T-cell (primary cell): Measurements from ENCODE around the gene CNMD. TPM values are rescaled to one million over a fixed set of nuclear protein-coding genes. Genes with fewer than 3 reads are reported as not detected.

Experiments used
- ATAC-seq, 4 experiments: fragments of 200-7000 bp in 3 of 4; fragments of 150-1000 bp in 1 of 4; cut with Tn5 transposase; replicated peaks in 1 of 4; 1 replicate in 3 of 4; 2 replicates in 1 of 4; pipeline ENCODE4 v1.10.0; 2021; ENCODE audit warnings: moderate library complexity in 3 of 4, mild to moderate bottlenecking in 2 of 4, moderate number of reproducible peaks in 1 of 4
- CTCF ChIA-PET, 2 donors: fragments of 300-600 bp; sonication (Branson Sonifier 250); formaldehyde crosslinking; loops; one replicate each; lab custom pipeline; 2022; ENCODE audit warnings: antibody characterized with exemption in 2 of 2; lab: Charles Lee
- POLR2A ChIA-PET, 2 donors: fragments of 300-600 bp; sonication (Branson Sonifier 250); formaldehyde crosslinking; loops; one replicate each; lab custom pipeline; 2022; ENCODE audit warnings: antibody characterized with exemption in 2 of 2; lab: Charles Lee
- DNase-seq, 35 experiments: peaks; one replicate each; pipeline versions ENCODE4 v3.0.0 to v3.0.0-alpha.2; 2013 to 2023
- H3K27ac ChIP-seq: one replicate; pipeline ENCODE4 v1.5.1; 2013; ENCODE audit warnings: low read length
- H3K27me3 ChIP-seq, 2 experiments: replicated peaks in 1 of 2; 1 replicate in 1 of 2; 2 replicates in 1 of 2; pipeline versions ENCODE4 v1.6.1 to v1.7.0; 2013; ENCODE audit warnings: low read length in 1 of 2, mixed read lengths in 1 of 2; ENCODE audit not compliant: control insufficient read depth in 2 of 2, insufficient read depth in 2 of 2; ENCODE audit errors: extremely low read depth in 1 of 2
- H3K36me3 ChIP-seq, 2 donors: 1 replicate in 1 of 2; 2 replicates in 1 of 2; pipeline versions ENCODE4 v1.6.1 to v1.7.0; 2013; ENCODE audit warnings: low read length in 1 of 2; ENCODE audit not compliant: control insufficient read depth in 2 of 2, insufficient read depth in 1 of 2; ENCODE audit errors: extremely low read depth in 1 of 2
- H3K4me1 ChIP-seq, 2 experiments: 1 replicate in 1 of 2; 2 replicates in 1 of 2; pipeline versions ENCODE4 v1.6.1 to v1.7.0; 2013; ENCODE audit warnings: low read length in 2 of 2, mixed read lengths in 1 of 2; ENCODE audit not compliant: insufficient read depth in 2 of 2, control insufficient read depth in 1 of 2; ENCODE audit errors: extremely low read depth in 1 of 2
- H3K4me3 ChIP-seq, 2 donors: 1 replicate in 1 of 2; 2 replicates in 1 of 2; pipeline versions ENCODE4 v1.5.1 to v1.7.0; 2013; ENCODE audit warnings: mild to moderate bottlenecking in 2 of 2, low read length in 1 of 2, moderate library complexity in 1 of 2; ENCODE audit not compliant: control insufficient read depth in 1 of 2; ENCODE audit errors: extremely low read depth in 1 of 2
- H3K9me3 ChIP-seq: 2 replicates; pipeline ENCODE4 v1.7.0; 2013
- H3K27ac Mint-ChIP-seq, 2 donors: one replicate each; pipeline ENCODE4 v1.8.0; 2020 to 2021; ENCODE audit warnings: mild to moderate bottlenecking in 2 of 2, mixed read lengths in 2 of 2
- H3K27me3 Mint-ChIP-seq, 2 donors: one replicate each; pipeline ENCODE4 v1.8.0; 2021 to 2022; ENCODE audit warnings: mixed read lengths in 2 of 2
- H3K36me3 Mint-ChIP-seq: one replicate; pipeline ENCODE4 v1.8.0; 2021; ENCODE audit warnings: mixed read lengths
- H3K4me1 Mint-ChIP-seq, 3 donors: one replicate each; pipeline ENCODE4 v1.8.0; 2020 to 2022; ENCODE audit warnings: mixed read lengths in 3 of 3, mild to moderate bottlenecking in 1 of 3
- H3K4me3 Mint-ChIP-seq, 3 donors: one replicate each; pipeline ENCODE4 v1.8.0; 2020 to 2022; ENCODE audit warnings: mild to moderate bottlenecking in 3 of 3, mixed read lengths in 3 of 3, moderate library complexity in 3 of 3
- H3K9me3 Mint-ChIP-seq, 3 donors: one replicate each; pipeline ENCODE4 v1.8.0; 2020 to 2022; ENCODE audit warnings: mixed read lengths in 3 of 3
- WGBS: methylation state at CpG from one replicate; pipeline ENCODE4 v1.1.5; 2013; ENCODE audit warnings: missing lambda C conversion rate; ENCODE audit not compliant: insufficient coverage; 5-methylcytosine and 5-hydroxymethylcytosine counted together
- total RNA-seq, 35 experiments: library from RNA in 6 of 35; stranded (reverse) in 6 of 35; fragments of 120-200 nt in 1 of 35; gene quantifications; one replicate each; pipeline versions ENCODE4 v1.2.1 to v1.2.4 and lab custom pipeline; 2013 to 2026

Gene CNMD
- total RNA-seq, 5 donors from 2014 or later (not counting 1 experiment from before 2014, with no cell fraction given): not detected

- H3K36me3 Mint-ChIP-seq: no peaks in the 10 kb centered on the region
- H3K27me3 Mint-ChIP-seq: peaks cover 17 to 33% of the 10 kb centered on the region in 2 donors
- ChIA-PET CTCF (no interaction called here), POLR2A (no interaction called here)
- no peak overlapping the region for H3K27ac Mint-ChIP-seq
- Histone ChIP-seq H3K9me3 (no peaks in the 10 kb centered on the region), H3K27me3 (peaks cover 0 to 9% of the 10 kb centered on the region in 2 experiments), H3K36me3 (no peaks in the 10 kb centered on the region), H3K27ac (no peak overlapping the region), H3K4me3 (no peak overlapping the region), H3K4me1 (no peaks in the 10 kb centered on the region)
- no peaks in the 10 kb centered on the region for H3K4me1 Mint-ChIP-seq
- no peak for ATAC-seq
- no peak for DNase-seq
- 75% methylated on average over 1 of the region's 5 CpGs for WGBS
- no peaks in the 10 kb centered on the region for H3K9me3 Mint-ChIP-seq
- no peak overlapping the region for H3K4me3 Mint-ChIP-seq
Measured at GRCh38 chr13:52775511-52775910, 35.9 kb upstream of the CNMD start.

- ATAC-seq: no peak
- 73% methylated on average over 2 of the region's 4 CpGs for WGBS
- CTCF ChIA-PET: no interaction called here
- Mint-ChIP-seq H3K4me3 (no peak overlapping the region), H3K9me3 (no peaks in the 10 kb centered on the region), H3K4me1 (no peaks in the 10 kb centered on the region), H3K36me3 (no peaks in the 10 kb centered on the region), H3K27ac (no peak overlapping the region), H3K27me3 (peaks cover under 1 to 10% of the 10 kb centered on the region in 2 donors)
- no peaks in the 10 kb centered on the region for H3K9me3 ChIP-seq
- no peak for DNase-seq
- no peak overlapping the region for H3K27ac ChIP-seq
- POLR2A ChIA-PET: no interaction called here
- no peak overlapping the region for H3K4me3 ChIP-seq
- no peaks in the 10 kb centered on the region for H3K4me1 ChIP-seq
- no peaks in the 10 kb centered on the region for H3K36me3 ChIP-seq
- peaks cover 0 to 8% of the 10 kb centered on the region in 2 experiments for H3K27me3 ChIP-seq
Measured at GRCh38 chr13:52767949-52768516, 28.4 kb upstream of the CNMD start.

- 83% methylated on average over 10 of the region's 11 CpGs for WGBS
Measured at GRCh38 chr13:52765611-52766390, 26.2 kb upstream of the CNMD start.

GRCh38 chr13:52760077-52760476, 20.5 kb upstream of the CNMD start:
- no peak overlapping the region for H3K4me3 Mint-ChIP-seq
- Histone ChIP-seq H3K4me1 (no peaks in the 10 kb centered on the region), H3K27ac (no peak overlapping the region), H3K36me3 (no peaks in the 10 kb centered on the region), H3K9me3 (no peaks in the 10 kb centered on the region), H3K4me3 (no peak overlapping the region), H3K27me3 (peaks cover 0 to 9% of the 10 kb centered on the region in 2 experiments)
- no peak overlapping the region for H3K27ac Mint-ChIP-seq
- WGBS: 44% methylated on average over 1 of the region's 2 CpGs
- DNase-seq: no peak
- ChIA-PET CTCF (no interaction called here), POLR2A (no interaction called here)
- no peak for ATAC-seq
- H3K4me1 Mint-ChIP-seq: no peaks in the 10 kb centered on the region
- H3K36me3 Mint-ChIP-seq: no peaks in the 10 kb centered on the region
- no peaks in the 10 kb centered on the region for H3K9me3 Mint-ChIP-seq
- peaks cover 8 to 13% of the 10 kb centered on the region in 2 donors for H3K27me3 Mint-ChIP-seq

More at GRCh38 chr13:52765611-52766390, 26.2 kb upstream of the CNMD start:
- Histone ChIP-seq H3K27ac (no peak overlapping the region), H3K36me3 (no peaks in the 10 kb centered on the region), H3K4me3 (no peak overlapping the region), H3K9me3 (no peaks in the 10 kb centered on the region), H3K27me3 (peaks cover 0 to 9% of the 10 kb centered on the region in 2 experiments), H3K4me1 (no peaks in the 10 kb centered on the region)
- ChIA-PET CTCF (no interaction called here), POLR2A (no interaction called here)
- DNase-seq: no peak
- no peak overlapping the region for H3K4me3 Mint-ChIP-seq
- H3K27me3 Mint-ChIP-seq: peaks cover 5 to 7% of the 10 kb centered on the region in 2 donors
- no peaks in the 10 kb centered on the region for H3K9me3 Mint-ChIP-seq
- no peaks in the 10 kb centered on the region for H3K36me3 Mint-ChIP-seq
- no peaks in the 10 kb centered on the region for H3K4me1 Mint-ChIP-seq
- H3K27ac Mint-ChIP-seq: no peak overlapping the region
- ATAC-seq: no peak

GRCh38 chr13:52758114-52758513, 18.5 kb upstream of the CNMD start:
- no peak for ATAC-seq
- ChIA-PET POLR2A (no interaction called here), CTCF (interaction anchor here in 1 of 2 donors (0.7 kb wide), 1 partner anchor 147 kb away, joined by 3 read pairs; no protein-coding TSS in a partner anchor)
- Mint-ChIP-seq H3K27ac (no peak overlapping the region), H3K36me3 (no peaks in the 10 kb centered on the region), H3K9me3 (no peaks in the 10 kb centered on the region), H3K4me3 (no peak overlapping the region), H3K4me1 (no peaks in the 10 kb centered on the region), H3K27me3 (peaks cover 8 to 13% of the 10 kb centered on the region in 2 donors)
- WGBS: 39% methylated on average over 2 of the region's 3 CpGs
- Histone ChIP-seq H3K9me3 (no peaks in the 10 kb centered on the region), H3K4me1 (no peaks in the 10 kb centered on the region), H3K27me3 (peaks cover 0 to 9% of the 10 kb centered on the region in 2 experiments), H3K4me3 (no peak overlapping the region), H3K27ac (no peak overlapping the region), H3K36me3 (no peaks in the 10 kb centered on the region)
- no peak for DNase-seq

GRCh38 chr13:52751196-52751595, 11.6 kb upstream of the CNMD start:
- no peak overlapping the region for H3K27ac ChIP-seq
- peaks cover 0 to 4% of the 10 kb centered on the region in 2 experiments for H3K27me3 ChIP-seq
- H3K4me1 Mint-ChIP-seq: no peaks in the 10 kb centered on the region
- no peaks in the 10 kb centered on the region for H3K9me3 Mint-ChIP-seq
- WGBS: 87% methylated on average over 5 of the region's 5 CpGs
- no peaks in the 10 kb centered on the region for H3K36me3 Mint-ChIP-seq
- H3K27me3 Mint-ChIP-seq: peaks cover 2 to 11% of the 10 kb centered on the region in 2 donors
- no peak overlapping the region for H3K4me3 Mint-ChIP-seq
- H3K27ac Mint-ChIP-seq: no peak overlapping the region
- no peak for DNase-seq
- no peaks in the 10 kb centered on the region for H3K4me1 ChIP-seq
- ATAC-seq: no peak
- CTCF ChIA-PET: no interaction called here
- no peak overlapping the region for H3K4me3 ChIP-seq
- no peaks in the 10 kb centered on the region for H3K9me3 ChIP-seq
- POLR2A ChIA-PET: no interaction called here
- no peaks in the 10 kb centered on the region for H3K36me3 ChIP-seq
